IMR-90 (cell line): ENCODE results near the gene KIF21A.

Experiments used
- POLR2A ChIP-seq: IDR thresholded peaks from 2 replicates; pipeline ENCODE4 v1.6.1; 2012; ENCODE audit warnings: mild to moderate bottlenecking, low read depth, low read length
- TF ChIP-seq, protein P1 (sequence below): conservative IDR thresholded peaks from 2 replicates; pipeline ENCODE4 v1.5.1; 2012; ENCODE audit warnings: mild to moderate bottlenecking, low read depth, low read length, improper control_type of control experiment

- no peak for TF ChIP-seq POLR2A
- TF ChIP-seq, protein P1, sequence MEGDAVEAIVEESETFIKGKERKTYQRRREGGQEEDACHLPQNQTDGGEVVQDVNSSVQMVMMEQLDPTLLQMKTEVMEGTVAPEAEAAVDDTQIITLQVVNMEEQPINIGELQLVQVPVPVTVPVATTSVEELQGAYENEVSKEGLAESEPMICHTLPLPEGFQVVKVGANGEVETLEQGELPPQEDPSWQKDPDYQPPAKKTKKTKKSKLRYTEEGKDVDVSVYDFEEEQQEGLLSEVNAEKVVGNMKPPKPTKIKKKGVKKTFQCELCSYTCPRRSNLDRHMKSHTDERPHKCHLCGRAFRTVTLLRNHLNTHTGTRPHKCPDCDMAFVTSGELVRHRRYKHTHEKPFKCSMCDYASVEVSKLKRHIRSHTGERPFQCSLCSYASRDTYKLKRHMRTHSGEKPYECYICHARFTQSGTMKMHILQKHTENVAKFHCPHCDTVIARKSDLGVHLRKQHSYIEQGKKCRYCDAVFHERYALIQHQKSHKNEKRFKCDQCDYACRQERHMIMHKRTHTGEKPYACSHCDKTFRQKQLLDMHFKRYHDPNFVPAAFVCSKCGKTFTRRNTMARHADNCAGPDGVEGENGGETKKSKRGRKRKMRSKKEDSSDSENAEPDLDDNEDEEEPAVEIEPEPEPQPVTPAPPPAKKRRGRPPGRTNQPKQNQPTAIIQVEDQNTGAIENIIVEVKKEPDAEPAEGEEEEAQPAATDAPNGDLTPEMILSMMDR: no peak
Observed at GRCh38 chr12:39389399-39390150, 53.3 kb downstream of the KIF21A start.
